Left ventricle myocardium superior (tissue), 1 donor: Measurements from ENCODE around the gene GJD4. TPM values are rescaled to one million over a fixed set of nuclear protein-coding genes. Genes with fewer than 3 reads are reported as not detected.
A peak's percentile ranks its signal among the peaks of the same experiment; 100 is the strongest.

Experiments
- ATAC-seq: fragments of 200-7000 bp; cut with Tn5 transposase; one replicate; pipeline ENCODE4 v1.9.1; 2020; ENCODE audit warnings: mild to moderate bottlenecking, moderate library complexity
- DNase-seq: peaks from one replicate; pipeline ENCODE4 v3.0.0-alpha.2; 2020
- intact Hi-C: fragments of 100-400 bp; cut with micrococcal nuclease; formaldehyde crosslinking; loops from one replicate; pipeline ENCODE4 v1.11.0; 2022
- total RNA-seq: library from RNA; stranded (reverse); fragmentation: NEBNext Ultra II Directional; extraction: Animal tissue kit (Norgen Biotek cat#: 25700); gene quantifications from one replicate; pipeline ENCODE4 v1.2.1, GENCODE V29; 2021
- donor health status: DM: no; HTN: yes; CAD: no; lungs with severe emphysema.

The GJD4 gene
- total RNA-seq, 1 donor from 2014 or later, result not detected

GRCh38 chr10:35576730-35577129 is 28.4 kb upstream of the GJD4 start:
- DNase-seq (no peak), ATAC-seq (no peak)
- intact Hi-C loops, result no loop called here

GRCh38 chr10:35577926-35578617 is 27.1 kb upstream of the GJD4 start:
- ATAC-seq, result peak; percentile 52
- DNase-seq, result no peak
- intact Hi-C loops, result no loop called here

- ATAC-seq (no peak), DNase-seq (no peak)
- intact Hi-C loops, result no loop called here
Measured at GRCh38 chr10:35578618-35578956, 26.6 kb upstream of the GJD4 start.

GRCh38 chr10:35579116-35579515 is 26.0 kb upstream of the GJD4 start:
- intact Hi-C loops, result no loop called here
- ATAC-seq (no peak), DNase-seq (no peak)

GRCh38 chr10:35579726-35580422 is 25.3 kb upstream of the GJD4 start:
- intact Hi-C loops, result no loop called here
- ATAC-seq (no peak), DNase-seq (no peak)

- DNase-seq (no peak), ATAC-seq (no peak)
- intact Hi-C loops, result no loop called here
Measured at GRCh38 chr10:35580423-35580770, 24.7 kb upstream of the GJD4 start.

GRCh38 chr10:35581655-35582054 is 23.5 kb upstream of the GJD4 start:
- intact Hi-C loops, result no loop called here
- ATAC-seq, result no peak
- DNase-seq, result no peak

GRCh38 chr10:35584946-35585345 is 20.2 kb upstream of the GJD4 start:
- ATAC-seq, result no peak
- no peak for DNase-seq
- intact Hi-C loops, result no loop called here

- DNase-seq, result no peak
- intact Hi-C loops, result no loop called here
- no peak for ATAC-seq
Measured at GRCh38 chr10:35585356-35585755, 19.8 kb upstream of the GJD4 start.

- ATAC-seq (no peak), DNase-seq (no peak)
- intact Hi-C loops, result no loop called here
Measured at GRCh38 chr10:35585903-35586535, 19.1 kb upstream of the GJD4 start.

- ATAC-seq (no peak), DNase-seq (no peak)
- intact Hi-C loops, result no loop called here
Measured at GRCh38 chr10:35588836-35589235, 16.3 kb upstream of the GJD4 start.

- DNase-seq (no peak), ATAC-seq (no peak)
- intact Hi-C loops, result loop anchor here (10.0 kb wide), 1 partner anchor 348 kb away; no protein-coding TSS in a partner anchor
Measured at GRCh38 chr10:35592441-35592840, 12.7 kb upstream of the GJD4 start.

- intact Hi-C loops, result loop anchor here (10.0 kb wide), 1 partner anchor 350 kb away; no protein-coding TSS in a partner anchor
- no peak for ATAC-seq
Measured at GRCh38 chr10:35594115-35595079, 10.7 kb upstream of the GJD4 start.

GRCh38 chr10:35595106-35595505 is 10.0 kb upstream of the GJD4 start:
- DNase-seq (no peak), ATAC-seq (no peak)
- intact Hi-C loops, result loop anchor here (10.0 kb wide), 1 partner anchor 350 kb away; no protein-coding TSS in a partner anchor

More at GRCh38 chr10:35594115-35595079, 10.7 kb upstream of the GJD4 start:
- no peak for DNase-seq

- intact Hi-C loops, result loop anchor here (10.0 kb wide), 1 partner anchor 354 kb away; no protein-coding TSS in a partner anchor
- ATAC-seq, result peak; percentile 37
- DNase-seq, result peak; percentile 34
Measured at GRCh38 chr10:35598379-35598778, 6.8 kb upstream of the GJD4 start.

- intact Hi-C loops, result no loop called here
- ATAC-seq, result no peak
- DNase-seq, result no peak
Measured at GRCh38 chr10:35600193-35600592, 4.9 kb upstream of the GJD4 start.

- no peak for DNase-seq
- ATAC-seq, result no peak
- intact Hi-C loops, result no loop called here
Measured at GRCh38 chr10:35606430-35606829, 1.3 kb downstream of the GJD4 start.

GRCh38 chr10:35607475-35608327 is 2.6 kb downstream of the GJD4 start:
- intact Hi-C loops, result no loop called here
- peak; percentile 30 for DNase-seq
- ATAC-seq, result peak; percentile 38

- DNase-seq (no peak), ATAC-seq (no peak)
- intact Hi-C loops, result no loop called here
Measured at GRCh38 chr10:35608328-35608672, 3.2 kb downstream of the GJD4 start.
